ENCODE data around the gene STAT1.

STAT1 gene

GRCh38 chr2:191019376-191019775, 5.4 kb upstream of the STAT1 start:
- ChIA-PET POLR2A (interaction anchor here (0.6 to 1.7 kb wide), 5 partner anchors 17 to 138 kb away, joined by 3 to 9 read pairs (median 4); no protein-coding TSS in a partner anchor), CTCF (interaction anchor here (0.6 to 1.5 kb wide), 4 partner anchors 12 to 230 kb away, joined by 3 to 5 read pairs (median 3); no protein-coding TSS in a partner anchor)
- no peak overlapping the region for H3K4me3 ChIP-seq (ENCODE audit: low read depth, low read length)
- TF ChIP-seq SP2 (tag by site-specific recombination; IDR thresholded peaks at IDR 0.05), result no peak
- no peak for TF ChIP-seq ZBTB17 (tag by site-specific recombination; IDR thresholded peaks at IDR 0.05)
- no peak for TF ChIP-seq REST (tag by site-specific recombination; IDR thresholded peaks at IDR 0.05)
- TF ChIP-seq HIC1 (tag by site-specific recombination; IDR thresholded peaks at IDR 0.05), result no peak
- TF ChIP-seq GLIS2 (tag by site-specific recombination; IDR thresholded peaks at IDR 0.05), result no peak
- no peak for TF ChIP-seq ZNF510 (tag by site-specific recombination; IDR thresholded peaks at IDR 0.05; ENCODE audit: insufficient replicate concordance)
- no peak for TF ChIP-seq ZNF311 (tag by site-specific recombination; IDR thresholded peaks at IDR 0.05; ENCODE audit: borderline replicate concordance)
- TF ChIP-seq ZXDB (tag by site-specific recombination; IDR thresholded peaks at IDR 0.05), result no peak
- TF ChIP-seq ZNF404 (tag by site-specific recombination; IDR thresholded peaks at IDR 0.05), result no peak
- no peak for TF ChIP-seq CTCF (tag by site-specific recombination; IDR thresholded peaks at IDR 0.05)
- no peak for TF ChIP-seq ZEB2 (tag by site-specific recombination; IDR thresholded peaks at IDR 0.05)
- no peak overlapping the region for H3K27ac ChIP-seq (ENCODE audit: extremely low read depth, low read depth, low read length)
- no peaks in the 10 kb centered on the region for H3K9me3 ChIP-seq (ENCODE audit: control insufficient read depth, insufficient read depth, low read depth, low read length)
- H3K36me3 ChIP-seq (ENCODE audit: control insufficient read depth in 2 of 2, insufficient read depth in 1 of 2, low read length in 2 of 2), result no peaks in the 10 kb centered on the region
- no peaks in the 10 kb centered on the region; the same call in 1 of the 2 replicates for H3K4me1 ChIP-seq (ENCODE audit: control insufficient read depth, insufficient read depth, low read length)

- no peaks in the 10 kb centered on the region; the same call in 1 of the 2 replicates for H3K4me1 ChIP-seq (ENCODE audit: control insufficient read depth, insufficient read depth, low read length)
- no peaks in the 10 kb centered on the region for H3K36me3 ChIP-seq (ENCODE audit: control insufficient read depth in 2 of 2, insufficient read depth in 1 of 2, low read length in 2 of 2)
- ChIA-PET CTCF (interaction anchor here (1.5 kb wide), 1 partner anchor 11 kb away, joined by 5 read pairs; no protein-coding TSS in a partner anchor), POLR2A (no interaction called here)
- no peaks in the 10 kb centered on the region for H3K9me3 ChIP-seq (ENCODE audit: control insufficient read depth, insufficient read depth, low read depth, low read length)
- H3K27ac ChIP-seq (ENCODE audit: extremely low read depth, low read depth, low read length), result no peak overlapping the region
- H3K4me3 ChIP-seq (ENCODE audit: low read depth, low read length), result no peak overlapping the region
- TF ChIP-seq HOXA7 (CRISPR knock-in tag; IDR thresholded peaks at IDR 0.05; ENCODE audit: borderline replicate concordance) (no peak), ZNF639 (tag by site-specific recombination; IDR thresholded peaks at IDR 0.05) (no peak), ZNF2 (tag by site-specific recombination; IDR thresholded peaks at IDR 0.05) (no peak), WT1 (tag by site-specific recombination; IDR thresholded peaks at IDR 0.05) (no peak), PRDM2 (tag by site-specific recombination; IDR thresholded peaks at IDR 0.05; ENCODE audit: borderline replicate concordance) (no peak), ZBTB21 (tag by site-specific recombination; IDR thresholded peaks at IDR 0.05) (no peak), PRDM1 (tag by site-specific recombination; IDR thresholded peaks at IDR 0.05) (no peak), ZNF202 (tag by site-specific recombination; IDR thresholded peaks at IDR 0.05; ENCODE audit: borderline replicate concordance) (no peak), TRIM28 (IDR thresholded peaks at IDR 0.05; ENCODE audit: borderline replicate concordance, low read length) (no peak), ZBTB48 (tag by site-specific recombination; IDR thresholded peaks at IDR 0.05) (no peak)
These were observed 4.7 kb upstream of the STAT1 start for GRCh38 chr2:191018643-191019119.

Measured in HEK293 (cell line).